Activated CD8-positive, alpha-beta T cell treated with anti-CD3 and anti-CD28 coated beads for 36 hours (primary cell): ENCODE measurements around the gene RPAP3. TPM values are rescaled to one million over a fixed set of nuclear protein-coding genes. Genes with fewer than 3 reads are reported as not detected.
A peak's percentile ranks its signal among the peaks of the same experiment; 100 is the strongest.

Experiments
- ATAC-seq: fragments of 200-7000 bp; cut with Tn5 transposase; one replicate; pipeline ENCODE4 v1.10.0; 2021; ENCODE audit warnings: mild to moderate bottlenecking, moderate library complexity
- CTCF ChIA-PET: fragments of 350-600 bp; sonication (Branson Sonifier 250); formaldehyde crosslinking; loops from one replicate; lab custom pipeline; 2021; ENCODE audit warnings: antibody characterized with exemption; lab: Charles Lee
- POLR2A ChIA-PET: fragments of 350-600 bp; sonication (Branson Sonifier 250); formaldehyde crosslinking; loops from one replicate; lab custom pipeline; 2021; ENCODE audit warnings: antibody characterized with exemption; lab: Charles Lee
- DNase-seq: peaks from one replicate; pipeline ENCODE4 v3.0.0-alpha.2; 2020
- H3K27ac Mint-ChIP-seq: one replicate; pipeline ENCODE4 v1.8.0; 2021; ENCODE audit warnings: mild to moderate bottlenecking, mixed read lengths
- H3K27me3 Mint-ChIP-seq: one replicate; pipeline ENCODE4 v1.8.0; 2021; ENCODE audit warnings: mixed read lengths
- H3K36me3 Mint-ChIP-seq: one replicate; pipeline ENCODE4 v1.8.0; 2021; ENCODE audit warnings: low read depth, mixed read lengths
- H3K4me1 Mint-ChIP-seq: one replicate; pipeline ENCODE4 v1.8.0; 2021; ENCODE audit warnings: low read depth, mixed read lengths
- H3K4me3 Mint-ChIP-seq: one replicate; pipeline ENCODE4 v1.8.0; 2021; ENCODE audit warnings: mild to moderate bottlenecking, moderate library complexity, mixed read lengths
- H3K9me3 Mint-ChIP-seq: one replicate; pipeline ENCODE4 v1.8.0; 2021; ENCODE audit warnings: mixed read lengths
- intact Hi-C: fragments of 100-400 bp; cut with micrococcal nuclease; formaldehyde crosslinking; loops from one replicate; pipeline ENCODE4 v1.10.0; 2022
- total RNA-seq, 2 experiments: library from RNA; stranded (reverse); gene quantifications; one replicate each; pipeline ENCODE4 v1.2.3, GENCODE V29; 2021
- TF ChIP-seq, protein P1 (sequence below): fragments of 200-600 bp; IDR thresholded peaks from one replicate; pipeline ENCODE4 v1.8.0; 2022; ENCODE audit warnings: antibody characterized with exemption, mild to moderate bottlenecking

RPAP3 gene
- total RNA-seq, 2 experiments from 2014 or later, result 42.0 to 42.5 TPM

DNA sequence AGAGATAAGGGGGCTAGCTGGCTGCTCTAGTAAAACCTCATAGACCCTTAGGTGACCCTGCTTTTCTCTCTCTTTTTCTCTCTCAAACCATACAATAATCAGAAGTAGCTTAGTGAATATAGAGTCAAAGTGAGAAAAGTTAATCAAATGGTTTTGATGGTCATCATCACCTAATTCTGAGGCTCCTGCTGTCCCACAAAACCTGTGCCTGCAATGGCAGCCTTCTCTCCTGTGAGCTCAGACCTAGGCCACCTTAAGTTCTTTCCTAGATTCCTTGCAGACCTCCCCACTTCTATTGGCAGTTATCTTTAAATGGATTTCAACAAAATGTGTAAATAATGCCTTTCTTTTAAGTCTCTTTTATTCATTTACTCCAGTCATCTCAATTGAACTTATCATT, 1.5 kb upstream of the RPAP3 start:
- Mint-ChIP-seq H3K4me3 (peak overlapping the region; percentile 65), H3K27ac (peak overlapping the region; percentile 65), H3K4me1 (peaks cover 44% of the 10 kb centered on the region), H3K36me3 (peaks cover 11% of the 10 kb centered on the region), H3K27me3 (no peaks in the 10 kb centered on the region), H3K9me3 (no peaks in the 10 kb centered on the region)
- DNase-seq (no peak), ATAC-seq (no peak)
- TF ChIP-seq, protein P1, sequence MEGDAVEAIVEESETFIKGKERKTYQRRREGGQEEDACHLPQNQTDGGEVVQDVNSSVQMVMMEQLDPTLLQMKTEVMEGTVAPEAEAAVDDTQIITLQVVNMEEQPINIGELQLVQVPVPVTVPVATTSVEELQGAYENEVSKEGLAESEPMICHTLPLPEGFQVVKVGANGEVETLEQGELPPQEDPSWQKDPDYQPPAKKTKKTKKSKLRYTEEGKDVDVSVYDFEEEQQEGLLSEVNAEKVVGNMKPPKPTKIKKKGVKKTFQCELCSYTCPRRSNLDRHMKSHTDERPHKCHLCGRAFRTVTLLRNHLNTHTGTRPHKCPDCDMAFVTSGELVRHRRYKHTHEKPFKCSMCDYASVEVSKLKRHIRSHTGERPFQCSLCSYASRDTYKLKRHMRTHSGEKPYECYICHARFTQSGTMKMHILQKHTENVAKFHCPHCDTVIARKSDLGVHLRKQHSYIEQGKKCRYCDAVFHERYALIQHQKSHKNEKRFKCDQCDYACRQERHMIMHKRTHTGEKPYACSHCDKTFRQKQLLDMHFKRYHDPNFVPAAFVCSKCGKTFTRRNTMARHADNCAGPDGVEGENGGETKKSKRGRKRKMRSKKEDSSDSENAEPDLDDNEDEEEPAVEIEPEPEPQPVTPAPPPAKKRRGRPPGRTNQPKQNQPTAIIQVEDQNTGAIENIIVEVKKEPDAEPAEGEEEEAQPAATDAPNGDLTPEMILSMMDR, result no peak
- intact Hi-C loops, result loop anchor here (5.0 kb wide), 1 partner anchor 60 kb away; no protein-coding TSS in a partner anchor
- ChIA-PET CTCF (interaction anchor here (0.8 to 3.8 kb wide), 11 partner anchors 8 to 636 kb away, joined by 3 to 28 read pairs (median 7); partner anchors contain the start of genes HDAC7 and RAPGEF3), POLR2A (interaction anchor here (0.7 to 1.9 kb wide), 5 partner anchors 15 to 491 kb away, joined by 3 to 5 read pairs (median 3); no protein-coding TSS in a partner anchor)

DNA sequence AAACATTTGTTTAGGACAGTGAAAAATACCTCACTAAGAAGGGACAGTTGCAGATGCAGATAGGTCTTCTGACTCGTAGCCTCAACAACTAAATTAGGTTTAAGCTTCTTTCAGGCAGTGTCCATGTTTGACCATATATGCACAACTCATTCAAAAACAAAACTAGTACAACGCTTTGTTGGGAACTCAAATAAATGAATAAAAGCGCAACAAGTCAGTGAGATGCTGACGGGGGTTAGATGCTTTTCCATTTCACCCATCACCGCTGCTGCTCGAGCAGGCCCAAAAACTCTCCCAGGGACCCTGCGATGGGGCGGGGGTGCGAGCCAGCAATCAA, 633 bp downstream of the RPAP3 start:
- DNase-seq, result no peak
- intact Hi-C loops, result loop anchor here (5.0 kb wide), 1 partner anchor 62 kb away; no protein-coding TSS in a partner anchor

DNA sequence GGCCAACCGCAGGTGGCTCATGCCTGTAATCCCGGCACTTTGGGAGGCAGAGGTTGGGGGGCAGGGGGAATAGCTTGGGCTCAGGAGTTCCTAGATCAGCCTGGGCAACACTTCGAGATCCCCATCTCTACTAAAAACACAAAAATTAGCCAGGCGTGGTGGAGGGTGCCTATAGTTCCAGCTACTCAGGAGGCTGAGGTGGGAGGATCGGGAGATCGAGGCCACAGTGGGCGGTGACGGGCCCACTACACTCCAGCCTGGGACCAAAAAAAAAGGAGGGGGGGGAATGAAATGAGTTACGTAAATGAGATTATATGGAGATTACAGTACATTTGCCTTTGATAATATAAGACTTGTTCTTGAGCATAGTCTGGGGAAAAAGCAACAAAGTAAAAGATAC, 1.1 kb downstream of the RPAP3 start:
- peaks cover 47% of the 10 kb centered on the region for H3K4me1 Mint-ChIP-seq
- H3K9me3 Mint-ChIP-seq, result no peaks in the 10 kb centered on the region
- CTCF ChIA-PET, result interaction anchor here (0.8 to 2.1 kb wide), 4 partner anchors 11 to 67 kb away, joined by 3 to 9 read pairs (median 4); no protein-coding TSS in a partner anchor
- peak overlapping the region; percentile 97 for H3K27ac Mint-ChIP-seq
- H3K4me3 Mint-ChIP-seq, result peak overlapping the region; percentile 87
- intact Hi-C loops, result loop anchor here (5.0 kb wide), 1 partner anchor 63 kb away; no protein-coding TSS in a partner anchor
- H3K36me3 Mint-ChIP-seq, result peaks cover 14% of the 10 kb centered on the region
- DNase-seq (no peak), ATAC-seq (no peak)
- no peaks in the 10 kb centered on the region for H3K27me3 Mint-ChIP-seq
- TF ChIP-seq, protein P1, result no peak
- POLR2A ChIA-PET, result interaction anchor here (0.6 kb wide), 1 partner anchor 101 kb away, joined by 3 read pairs; no protein-coding TSS in a partner anchor

More for the DNA sequence above, 633 bp downstream of the RPAP3 start:
- Mint-ChIP-seq H3K36me3 (peaks cover 12% of the 10 kb centered on the region), H3K4me3 (peak overlapping the region; percentile 87), H3K27me3 (no peaks in the 10 kb centered on the region), H3K4me1 (peaks cover 49% of the 10 kb centered on the region), H3K9me3 (no peaks in the 10 kb centered on the region), H3K27ac (peak overlapping the region; percentile 97)
- POLR2A ChIA-PET, result interaction anchor here (0.6 to 1.1 kb wide), 2 partner anchors 102 to 180 kb away, joined by 3 read pairs; no protein-coding TSS in a partner anchor
- CTCF ChIA-PET, result interaction anchor here (0.8 to 1.8 kb wide), 4 partner anchors 10 to 68 kb away, joined by 3 to 9 read pairs (median 3); no protein-coding TSS in a partner anchor
- no peak for ATAC-seq
- TF ChIP-seq, protein P1, result no peak

DNA sequence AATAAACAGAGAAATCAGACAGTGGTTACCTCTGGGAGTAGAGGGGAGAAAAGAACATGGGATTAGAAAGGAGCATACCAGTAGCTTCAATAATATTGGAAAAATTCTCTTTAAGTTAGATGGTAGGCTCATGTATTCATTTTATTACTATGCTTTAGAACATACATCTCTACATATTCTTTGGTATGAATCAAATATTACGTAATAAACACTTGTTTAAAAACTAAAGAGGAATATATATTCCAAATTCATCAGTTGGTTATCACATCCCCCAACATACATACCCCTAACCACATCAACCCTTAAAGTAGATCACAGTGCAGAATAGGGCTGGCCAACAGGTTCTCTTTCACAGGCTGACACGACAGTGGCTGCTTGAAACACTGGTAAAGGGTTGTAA, 5.6 kb downstream of the RPAP3 start:
- TF ChIP-seq, protein P1, result no peak
- peaks cover 34% of the 10 kb centered on the region for H3K36me3 Mint-ChIP-seq
- H3K4me3 Mint-ChIP-seq, result no peak overlapping the region
- no peak for DNase-seq
- no peak for ATAC-seq
- no peaks in the 10 kb centered on the region for H3K27me3 Mint-ChIP-seq
- CTCF ChIA-PET, result no interaction called here
- no peak overlapping the region for H3K27ac Mint-ChIP-seq
- intact Hi-C loops, result no loop called here
- H3K4me1 Mint-ChIP-seq, result peaks cover 26% of the 10 kb centered on the region
- no peaks in the 10 kb centered on the region for H3K9me3 Mint-ChIP-seq
- POLR2A ChIA-PET, result no interaction called here

DNA sequence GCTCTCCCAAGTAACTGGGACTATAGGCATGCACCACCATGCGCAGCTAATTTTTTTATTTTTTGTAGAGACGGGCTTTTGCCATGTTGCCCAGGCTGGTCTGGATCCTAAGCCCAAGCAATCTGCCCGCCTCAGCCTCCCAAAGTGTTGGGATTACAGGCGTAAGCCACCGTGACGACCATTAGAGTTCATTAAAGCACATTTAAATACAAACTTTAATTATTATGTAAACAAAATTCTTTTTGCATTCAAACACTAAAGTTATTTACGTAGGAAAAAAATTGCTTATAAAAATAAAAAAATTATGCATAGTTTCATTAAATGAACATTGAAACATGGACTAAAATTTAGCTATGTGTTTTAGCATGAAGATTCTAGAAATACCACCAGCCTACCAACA, 7.2 kb downstream of the RPAP3 start:
- Mint-ChIP-seq H3K4me1 (peaks cover 14% of the 10 kb centered on the region), H3K27me3 (no peaks in the 10 kb centered on the region), H3K36me3 (peaks cover 36% of the 10 kb centered on the region), H3K27ac (no peak overlapping the region), H3K9me3 (no peaks in the 10 kb centered on the region), H3K4me3 (no peak overlapping the region)
- ChIA-PET POLR2A (interaction anchor here (0.7 to 0.8 kb wide), 2 partner anchors 17 to 303 kb away, joined by 3 read pairs; no protein-coding TSS in a partner anchor), CTCF (interaction anchor here (0.7 to 2.1 kb wide), 5 partner anchors 9 to 72 kb away, joined by 3 to 6 read pairs (median 3); no protein-coding TSS in a partner anchor)
- TF ChIP-seq, protein P1, result no peak
- ATAC-seq (no peak), DNase-seq (no peak)
- intact Hi-C loops, result no loop called here
